Kidney epithelial cell (primary cell): Measurements from ENCODE around the gene CHN1. TPM values are rescaled to one million over a fixed set of nuclear protein-coding genes. Genes with fewer than 3 reads are reported as not detected.

Experiments
- DNase-seq: peaks from one replicate; pipeline ENCODE4 v3.0.0-alpha.2; 2010; ENCODE audit warnings: low read depth
- H3K27me3 ChIP-seq: 2 replicates; pipeline ENCODE4 v1.6.0; 2011; ENCODE audit warnings: low read length; ENCODE audit not compliant: control insufficient read depth, insufficient read depth
- H3K36me3 ChIP-seq: 2 replicates; pipeline ENCODE4 v1.5.1; 2011; ENCODE audit warnings: low read length; ENCODE audit not compliant: control insufficient read depth, insufficient read depth
- H3K4me3 ChIP-seq: 2 replicates; pipeline ENCODE4 v1.5.1; 2011; ENCODE audit warnings: low read depth, mild to moderate bottlenecking, control low read depth, low read length
- total RNA-seq: library from RNA; depleted of rRNA; stranded (reverse); fragments of >200 nt; gene quantifications from 2 replicates; pipeline ENCODE4 v1.2.3, GENCODE V29; 2015
- TF ChIP-seq, protein P1 (sequence below): IDR thresholded peaks from 2 replicates; pipeline ENCODE4 v1.5.1; 2011; ENCODE audit warnings: mild to moderate bottlenecking, moderate library complexity, low read length, control low read depth, inconsistent platforms; ENCODE audit not compliant: insufficient read depth, poor library complexity, severe bottlenecking

Gene CHN1
- total RNA-seq, 1 donor from 2014 or later = 19.3 TPM

GRCh38 chr2:174979996-174980395 is 25.2 kb downstream of the CHN1 start:
- no peaks in the 10 kb centered on the region for H3K36me3 ChIP-seq
- DNase-seq = no peak
- H3K4me3 ChIP-seq = no peak overlapping the region
- H3K27me3 ChIP-seq = no peaks in the 10 kb centered on the region
- TF ChIP-seq, protein P1, sequence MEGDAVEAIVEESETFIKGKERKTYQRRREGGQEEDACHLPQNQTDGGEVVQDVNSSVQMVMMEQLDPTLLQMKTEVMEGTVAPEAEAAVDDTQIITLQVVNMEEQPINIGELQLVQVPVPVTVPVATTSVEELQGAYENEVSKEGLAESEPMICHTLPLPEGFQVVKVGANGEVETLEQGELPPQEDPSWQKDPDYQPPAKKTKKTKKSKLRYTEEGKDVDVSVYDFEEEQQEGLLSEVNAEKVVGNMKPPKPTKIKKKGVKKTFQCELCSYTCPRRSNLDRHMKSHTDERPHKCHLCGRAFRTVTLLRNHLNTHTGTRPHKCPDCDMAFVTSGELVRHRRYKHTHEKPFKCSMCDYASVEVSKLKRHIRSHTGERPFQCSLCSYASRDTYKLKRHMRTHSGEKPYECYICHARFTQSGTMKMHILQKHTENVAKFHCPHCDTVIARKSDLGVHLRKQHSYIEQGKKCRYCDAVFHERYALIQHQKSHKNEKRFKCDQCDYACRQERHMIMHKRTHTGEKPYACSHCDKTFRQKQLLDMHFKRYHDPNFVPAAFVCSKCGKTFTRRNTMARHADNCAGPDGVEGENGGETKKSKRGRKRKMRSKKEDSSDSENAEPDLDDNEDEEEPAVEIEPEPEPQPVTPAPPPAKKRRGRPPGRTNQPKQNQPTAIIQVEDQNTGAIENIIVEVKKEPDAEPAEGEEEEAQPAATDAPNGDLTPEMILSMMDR = no peak

- Histone ChIP-seq H3K36me3 (no peaks in the 10 kb centered on the region), H3K27me3 (no peaks in the 10 kb centered on the region), H3K4me3 (no peak overlapping the region)
- DNase-seq = no peak
- TF ChIP-seq, protein P1 = no peak
Measured at GRCh38 chr2:174977364-174977763, 27.8 kb downstream of the CHN1 start.

DNA sequence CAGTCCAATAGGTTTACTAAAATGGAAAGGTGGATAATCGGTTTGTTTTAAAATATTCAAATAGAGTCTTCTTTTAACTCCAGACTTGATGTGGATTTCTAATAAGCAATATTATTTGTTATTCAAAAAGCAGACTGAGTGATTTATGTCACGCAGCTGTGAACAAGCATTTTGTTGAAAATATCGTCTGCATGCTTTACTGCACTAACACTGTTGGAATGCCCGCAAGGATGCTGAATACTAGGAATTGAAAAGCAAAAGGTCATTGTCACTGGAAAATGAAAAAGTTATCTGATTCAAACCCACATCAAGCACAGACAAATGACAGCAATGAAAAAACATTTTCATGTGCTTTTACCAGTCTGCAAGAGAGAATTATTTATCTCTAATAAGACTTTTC is 31.1 kb downstream of the CHN1 start:
- H3K4me3 ChIP-seq = no peak overlapping the region
- TF ChIP-seq, protein P1 = no peak
- no peaks in the 10 kb centered on the region for H3K36me3 ChIP-seq
- no peaks in the 10 kb centered on the region for H3K27me3 ChIP-seq
- no peak for DNase-seq

DNA sequence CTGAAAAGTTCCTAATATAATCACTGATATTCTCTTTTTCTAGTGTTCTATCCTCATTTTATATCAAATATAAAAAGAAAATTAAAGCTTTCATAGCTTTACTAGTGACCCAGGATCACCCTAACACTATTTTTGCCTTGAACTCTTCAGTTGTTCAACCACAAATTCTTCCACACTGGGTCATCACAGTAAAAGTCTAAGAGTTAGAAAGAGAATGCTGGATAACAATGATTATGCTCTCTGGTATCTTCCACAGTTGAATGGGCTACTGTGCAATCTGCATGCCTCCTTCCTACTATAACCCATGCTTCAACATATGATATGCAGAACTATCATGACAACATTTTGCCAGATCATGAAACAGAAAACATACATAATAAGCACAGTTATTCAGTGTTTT is 32.3 kb downstream of the CHN1 start:
- Histone ChIP-seq H3K27me3 (no peaks in the 10 kb centered on the region), H3K4me3 (no peak overlapping the region), H3K36me3 (no peaks in the 10 kb centered on the region)
- TF ChIP-seq, protein P1 = no peak
- no peak for DNase-seq

DNA sequence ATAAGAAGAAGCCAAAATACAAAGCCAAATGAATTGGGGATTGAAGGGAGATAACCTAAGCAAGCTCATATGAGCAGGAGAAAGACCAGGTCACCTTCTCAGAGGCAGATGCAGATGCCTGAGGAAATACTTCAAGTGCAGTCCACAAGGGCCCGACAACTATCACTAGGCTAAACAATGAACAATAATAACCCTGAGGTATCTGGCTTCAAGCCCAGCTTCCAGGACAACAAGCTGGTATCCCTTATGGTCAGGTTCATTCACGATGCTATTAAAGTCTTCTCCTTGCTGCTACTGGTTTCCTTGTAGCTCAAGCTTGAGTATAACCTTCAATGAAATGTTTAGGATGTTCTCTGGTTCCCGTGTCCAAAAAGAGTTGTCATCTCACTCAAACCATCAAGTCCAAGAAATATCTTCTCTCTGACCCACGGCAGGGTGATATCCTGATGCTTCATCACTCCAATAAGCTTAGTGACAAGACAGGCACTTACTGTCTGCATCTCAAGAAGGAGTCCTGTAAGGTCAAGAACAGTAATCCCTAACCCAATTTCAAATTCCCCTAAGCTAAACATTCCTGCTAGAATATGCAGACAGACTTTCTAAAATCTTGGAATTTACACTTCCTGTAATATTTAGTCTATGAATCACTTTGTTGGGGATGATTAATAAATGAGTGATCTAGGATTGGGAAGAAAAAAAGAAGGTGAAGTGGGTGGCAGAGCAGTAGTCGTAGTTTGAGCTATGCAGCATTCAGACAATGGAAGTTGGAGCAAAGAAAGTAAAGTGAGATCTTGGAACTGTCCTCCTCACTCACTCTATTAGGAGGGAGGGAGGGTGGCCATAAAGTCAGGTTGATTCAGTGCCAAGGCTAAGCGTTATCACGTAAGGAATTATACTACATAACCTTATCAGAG is 33.1 kb downstream of the CHN1 start:
- TF ChIP-seq, protein P1 = no peak
- DNase-seq = peak; percentile 54
- no peak overlapping the region for H3K4me3 ChIP-seq
- no peaks in the 10 kb centered on the region for H3K36me3 ChIP-seq
- H3K27me3 ChIP-seq = no peaks in the 10 kb centered on the region
